SK-N-SH treated with all-trans-retinoic acid at 6 μM for 48 hours (cell line): ENCODE results near the gene GPR137C.

ENCODE experiments used
- ATAC-seq: fragments of 200-7000 bp; cut with Tn5 transposase; 3 replicates; pipeline ENCODE4 v1.9.1; 2020; ENCODE audit warnings: mild to moderate bottlenecking, moderate library complexity
- ARNTL ChIP-seq: fragments of 450-650 bp; formaldehyde crosslinking; IDR thresholded peaks from 2 replicates; pipeline ENCODE4 v1.5.0; 2020; ENCODE audit warnings: low read depth, mild to moderate bottlenecking, moderate library complexity, borderline replicate concordance
- BACH2 ChIP-seq: fragments of 250-450 bp; sonication (Bioruptor Pico); IDR thresholded peaks from 2 replicates; pipeline ENCODE4 v1.9.0; 2021; ENCODE audit warnings: mild to moderate bottlenecking, borderline replicate concordance
- ESRRG ChIP-seq: fragments of 250-450 bp; sonication (Bioruptor Pico); IDR thresholded peaks from 2 replicates; pipeline ENCODE4 v1.6.1; 2021; ENCODE audit warnings: mild to moderate bottlenecking
- GLIS3 ChIP-seq: fragments of 250-450 bp; sonication (Bioruptor Pico); IDR thresholded peaks from 2 replicates; pipeline ENCODE4 v1.5.0; 2020; ENCODE audit warnings: mild to moderate bottlenecking, moderate library complexity
- ISL1 ChIP-seq: fragments of 250-450 bp; sonication (Bioruptor Pico); IDR thresholded peaks from 2 replicates; pipeline ENCODE4 v2.1.2; 2022; ENCODE audit warnings: mild to moderate bottlenecking, moderate library complexity
- OSR1 ChIP-seq: fragments of 250-450 bp; sonication (Bioruptor Pico); IDR thresholded peaks from 2 replicates; pipeline ENCODE4 v1.8.0; 2022; ENCODE audit warnings: moderate library complexity, mild to moderate bottlenecking, inconsistent platforms
- PPARA ChIP-seq: fragments of 250-450 bp; sonication (Bioruptor Pico); IDR thresholded peaks from 2 replicates; pipeline ENCODE4 v1.5.0; 2020; ENCODE audit warnings: mild to moderate bottlenecking, borderline replicate concordance
- RARB ChIP-seq: fragments of 250-450 bp; sonication (Bioruptor Pico); IDR thresholded peaks from 2 replicates; pipeline ENCODE4 v1.8.0; 2021; ENCODE audit warnings: mild to moderate bottlenecking, moderate library complexity
- SNAI2 ChIP-seq: fragments of 250-450 bp; sonication (Bioruptor Pico); IDR thresholded peaks from 2 replicates; pipeline ENCODE4 v1.5.0; 2020; ENCODE audit warnings: mild to moderate bottlenecking, moderate library complexity
- TCF4 ChIP-seq: fragments of 250-450 bp; sonication (Bioruptor Pico); IDR thresholded peaks from 2 replicates; pipeline ENCODE4 v1.8.0; 2021; ENCODE audit warnings: mild to moderate bottlenecking, moderate library complexity, borderline replicate concordance
- ZC3H10 ChIP-seq: fragments of 250-450 bp; sonication (Bioruptor Pico); IDR thresholded peaks from 2 replicates; pipeline ENCODE4 v1.5.1; 2021; ENCODE audit warnings: mild to moderate bottlenecking, moderate library complexity
- ZFP3 ChIP-seq: fragments of 250-450 bp; sonication (Bioruptor Pico); IDR thresholded peaks from 2 replicates; pipeline ENCODE4 v1.5.0; 2020; ENCODE audit warnings: mild to moderate bottlenecking, moderate library complexity
- ZFP30 ChIP-seq: fragments of 450-650 bp; formaldehyde crosslinking; IDR thresholded peaks from 2 replicates; pipeline ENCODE4 v1.5.0; 2022; ENCODE audit warnings: mild to moderate bottlenecking, moderate library complexity
- ZNF565 ChIP-seq: fragments of 450-650 bp; formaldehyde crosslinking; conservative IDR thresholded peaks from 2 replicates; pipeline ENCODE4 v1.5.0; 2020; ENCODE audit warnings: low read depth, mild to moderate bottlenecking, moderate library complexity
- ZNF8 ChIP-seq: fragments of 450-650 bp; formaldehyde crosslinking; IDR thresholded peaks from 2 replicates; pipeline ENCODE4 v1.5.0; 2020; ENCODE audit warnings: mild to moderate bottlenecking, moderate library complexity
- TF ChIP-seq, protein P1 (sequence below): fragments of 250-450 bp; sonication (Bioruptor Pico); IDR thresholded peaks from 2 replicates; pipeline ENCODE4 v1.5.1; 2020; ENCODE audit warnings: low read depth, mild to moderate bottlenecking, moderate library complexity
- TF ChIP-seq, protein P2 (sequence below): fragments of 250-450 bp; sonication (Bioruptor Pico); IDR thresholded peaks from 2 replicates; pipeline ENCODE4 v1.5.1; 2021; ENCODE audit warnings: mild to moderate bottlenecking, moderate library complexity
- TF ChIP-seq, protein P3 (sequence below): fragments of 250-450 bp; sonication (Bioruptor Pico); IDR thresholded peaks from 2 replicates; pipeline ENCODE4 v1.8.0; 2020; ENCODE audit warnings: mild to moderate bottlenecking, moderate library complexity, borderline replicate concordance
- TF ChIP-seq, protein P4 (sequence below): fragments of 250-450 bp; sonication (Bioruptor Pico); IDR thresholded peaks from 2 replicates; pipeline ENCODE4 v1.5.0; 2020; ENCODE audit warnings: mild to moderate bottlenecking, moderate library complexity

Gene GPR137C

DNA sequence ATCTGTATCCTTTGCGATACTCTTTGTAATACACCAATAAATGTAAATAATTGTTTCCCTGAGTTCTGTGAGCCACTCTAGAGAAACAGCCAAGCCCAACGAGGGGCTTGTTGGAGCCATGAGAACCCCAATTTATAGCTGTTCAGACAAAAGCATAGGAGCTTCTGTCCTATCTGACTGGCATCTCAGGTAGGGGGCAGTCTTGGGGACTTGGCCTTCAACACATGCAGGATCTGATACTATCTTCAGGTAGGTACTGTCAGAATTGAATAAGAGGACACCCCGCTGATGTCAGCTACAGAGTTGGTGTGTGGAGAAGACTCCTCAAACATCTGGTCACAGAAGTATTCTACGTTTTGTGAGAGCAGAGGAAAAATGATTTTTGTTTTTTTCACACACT lies 25.6 kb upstream of the GPR137C start:
- TF ChIP-seq, protein P1, sequence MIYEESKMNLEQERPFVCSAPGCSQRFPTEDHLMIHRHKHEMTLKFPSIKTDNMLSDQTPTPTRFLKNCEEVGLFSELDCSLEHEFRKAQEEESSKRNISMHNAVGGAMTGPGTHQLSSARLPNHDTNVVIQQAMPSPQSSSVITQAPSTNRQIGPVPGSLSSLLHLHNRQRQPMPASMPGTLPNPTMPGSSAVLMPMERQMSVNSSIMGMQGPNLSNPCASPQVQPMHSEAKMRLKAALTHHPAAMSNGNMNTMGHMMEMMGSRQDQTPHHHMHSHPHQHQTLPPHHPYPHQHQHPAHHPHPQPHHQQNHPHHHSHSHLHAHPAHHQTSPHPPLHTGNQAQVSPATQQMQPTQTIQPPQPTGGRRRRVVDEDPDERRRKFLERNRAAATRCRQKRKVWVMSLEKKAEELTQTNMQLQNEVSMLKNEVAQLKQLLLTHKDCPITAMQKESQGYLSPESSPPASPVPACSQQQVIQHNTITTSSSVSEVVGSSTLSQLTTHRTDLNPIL (CRISPR knock-in tag), result no peak
- TF ChIP-seq SNAI2 (CRISPR knock-in tag), result no peak
- no peak for TF ChIP-seq BACH2
- no peak for TF ChIP-seq TCF4 (CRISPR knock-in tag)
- TF ChIP-seq ZC3H10 (CRISPR knock-in tag), result no peak
- no peak for TF ChIP-seq ZFP30 (CRISPR knock-in tag)
- no peak for TF ChIP-seq ISL1 (CRISPR knock-in tag)
- no peak for TF ChIP-seq ZNF8 (CRISPR knock-in tag)
- no peak for TF ChIP-seq GLIS3 (CRISPR knock-in tag)
- no peak for ATAC-seq

DNA sequence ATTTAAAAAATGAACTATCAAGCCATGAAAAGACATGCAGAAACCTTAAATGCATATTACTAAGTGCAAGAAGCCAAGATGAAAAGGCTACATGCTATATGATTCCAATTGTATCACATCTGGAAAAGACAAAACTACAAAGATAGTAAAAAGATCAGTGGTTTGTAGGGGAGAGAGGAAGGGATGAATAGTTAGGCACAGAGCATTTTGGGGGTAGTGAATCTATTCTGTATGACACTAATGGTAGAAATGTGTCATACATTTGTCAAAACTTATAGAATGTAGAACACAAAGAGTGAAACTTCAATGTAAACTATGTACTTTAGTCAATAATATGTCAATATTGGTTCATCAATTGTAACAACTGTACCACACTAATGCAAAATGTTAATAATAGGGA lies 21.2 kb upstream of the GPR137C start:
- no peak for ATAC-seq
- TF ChIP-seq BACH2 (no peak), GLIS3 (CRISPR knock-in tag) (no peak), ESRRG (CRISPR knock-in tag) (no peak), ZNF8 (CRISPR knock-in tag) (no peak), ZFP3 (no peak), SNAI2 (CRISPR knock-in tag) (no peak), RARB (no peak), ISL1 (CRISPR knock-in tag) (no peak), OSR1 (CRISPR knock-in tag) (no peak)
- TF ChIP-seq, protein P2, sequence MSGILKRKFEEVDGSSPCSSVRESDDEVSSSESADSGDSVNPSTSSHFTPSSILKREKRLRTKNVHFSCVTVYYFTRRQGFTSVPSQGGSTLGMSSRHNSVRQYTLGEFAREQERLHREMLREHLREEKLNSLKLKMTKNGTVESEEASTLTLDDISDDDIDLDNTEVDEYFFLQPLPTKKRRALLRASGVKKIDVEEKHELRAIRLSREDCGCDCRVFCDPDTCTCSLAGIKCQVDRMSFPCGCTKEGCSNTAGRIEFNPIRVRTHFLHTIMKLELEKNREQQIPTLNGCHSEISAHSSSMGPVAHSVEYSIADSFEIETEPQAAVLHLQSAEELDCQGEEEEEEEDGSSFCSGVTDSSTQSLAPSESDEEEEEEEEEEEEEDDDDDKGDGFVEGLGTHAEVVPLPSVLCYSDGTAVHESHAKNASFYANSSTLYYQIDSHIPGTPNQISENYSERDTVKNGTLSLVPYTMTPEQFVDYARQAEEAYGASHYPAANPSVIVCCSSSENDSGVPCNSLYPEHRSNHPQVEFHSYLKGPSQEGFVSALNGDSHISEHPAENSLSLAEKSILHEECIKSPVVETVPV, result no peak
- TF ChIP-seq, protein P3, sequence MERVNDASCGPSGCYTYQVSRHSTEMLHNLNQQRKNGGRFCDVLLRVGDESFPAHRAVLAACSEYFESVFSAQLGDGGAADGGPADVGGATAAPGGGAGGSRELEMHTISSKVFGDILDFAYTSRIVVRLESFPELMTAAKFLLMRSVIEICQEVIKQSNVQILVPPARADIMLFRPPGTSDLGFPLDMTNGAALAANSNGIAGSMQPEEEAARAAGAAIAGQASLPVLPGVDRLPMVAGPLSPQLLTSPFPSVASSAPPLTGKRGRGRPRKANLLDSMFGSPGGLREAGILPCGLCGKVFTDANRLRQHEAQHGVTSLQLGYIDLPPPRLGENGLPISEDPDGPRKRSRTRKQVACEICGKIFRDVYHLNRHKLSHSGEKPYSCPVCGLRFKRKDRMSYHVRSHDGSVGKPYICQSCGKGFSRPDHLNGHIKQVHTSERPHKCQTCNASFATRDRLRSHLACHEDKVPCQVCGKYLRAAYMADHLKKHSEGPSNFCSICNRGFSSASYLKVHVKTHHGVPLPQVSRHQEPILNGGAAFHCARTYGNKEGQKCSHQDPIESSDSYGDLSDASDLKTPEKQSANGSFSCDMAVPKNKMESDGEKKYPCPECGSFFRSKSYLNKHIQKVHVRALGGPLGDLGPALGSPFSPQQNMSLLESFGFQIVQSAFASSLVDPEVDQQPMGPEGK, result no peak
- TF ChIP-seq, protein P4, sequence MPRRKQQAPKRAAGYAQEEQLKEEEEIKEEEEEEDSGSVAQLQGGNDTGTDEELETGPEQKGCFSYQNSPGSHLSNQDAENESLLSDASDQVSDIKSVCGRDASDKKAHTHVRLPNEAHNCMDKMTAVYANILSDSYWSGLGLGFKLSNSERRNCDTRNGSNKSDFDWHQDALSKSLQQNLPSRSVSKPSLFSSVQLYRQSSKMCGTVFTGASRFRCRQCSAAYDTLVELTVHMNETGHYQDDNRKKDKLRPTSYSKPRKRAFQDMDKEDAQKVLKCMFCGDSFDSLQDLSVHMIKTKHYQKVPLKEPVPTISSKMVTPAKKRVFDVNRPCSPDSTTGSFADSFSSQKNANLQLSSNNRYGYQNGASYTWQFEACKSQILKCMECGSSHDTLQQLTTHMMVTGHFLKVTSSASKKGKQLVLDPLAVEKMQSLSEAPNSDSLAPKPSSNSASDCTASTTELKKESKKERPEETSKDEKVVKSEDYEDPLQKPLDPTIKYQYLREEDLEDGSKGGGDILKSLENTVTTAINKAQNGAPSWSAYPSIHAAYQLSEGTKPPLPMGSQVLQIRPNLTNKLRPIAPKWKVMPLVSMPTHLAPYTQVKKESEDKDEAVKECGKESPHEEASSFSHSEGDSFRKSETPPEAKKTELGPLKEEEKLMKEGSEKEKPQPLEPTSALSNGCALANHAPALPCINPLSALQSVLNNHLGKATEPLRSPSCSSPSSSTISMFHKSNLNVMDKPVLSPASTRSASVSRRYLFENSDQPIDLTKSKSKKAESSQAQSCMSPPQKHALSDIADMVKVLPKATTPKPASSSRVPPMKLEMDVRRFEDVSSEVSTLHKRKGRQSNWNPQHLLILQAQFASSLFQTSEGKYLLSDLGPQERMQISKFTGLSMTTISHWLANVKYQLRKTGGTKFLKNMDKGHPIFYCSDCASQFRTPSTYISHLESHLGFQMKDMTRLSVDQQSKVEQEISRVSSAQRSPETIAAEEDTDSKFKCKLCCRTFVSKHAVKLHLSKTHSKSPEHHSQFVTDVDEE (CRISPR knock-in tag), result no peak

DNA sequence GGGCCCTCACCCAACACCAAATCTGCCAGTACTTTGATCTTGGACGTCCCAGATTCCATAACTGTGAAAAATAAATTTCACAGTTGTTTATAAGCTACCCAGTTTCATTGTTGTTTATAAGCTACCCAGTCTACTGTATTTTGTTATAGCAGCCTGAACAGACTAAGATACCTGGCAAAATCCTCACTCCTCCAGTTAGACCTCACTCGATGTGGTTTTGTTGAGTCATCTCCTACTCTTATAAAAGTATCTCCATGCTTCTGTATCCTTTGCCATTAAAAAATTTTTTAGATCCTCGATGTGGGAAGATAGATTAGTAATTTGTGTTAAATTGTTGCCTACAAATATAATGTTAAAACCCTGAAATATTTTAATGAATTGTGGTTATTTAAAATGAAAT lies 16.4 kb upstream of the GPR137C start:
- TF ChIP-seq, protein P4 (CRISPR knock-in tag), result no peak
- no peak for TF ChIP-seq ZNF8 (CRISPR knock-in tag)
- no peak for TF ChIP-seq ZFP30 (CRISPR knock-in tag)
- TF ChIP-seq ESRRG (CRISPR knock-in tag), result no peak
- no peak for TF ChIP-seq SNAI2 (CRISPR knock-in tag)
- no peak for TF ChIP-seq BACH2
- no peak for TF ChIP-seq TCF4 (CRISPR knock-in tag)
- no peak for TF ChIP-seq ZC3H10 (CRISPR knock-in tag)
- no peak for TF ChIP-seq ZNF565 (CRISPR knock-in tag)
- no peak for TF ChIP-seq GLIS3 (CRISPR knock-in tag)
- no peak for TF ChIP-seq PPARA (CRISPR knock-in tag)
- no peak for TF ChIP-seq ARNTL (CRISPR knock-in tag)
- TF ChIP-seq, protein P1 (CRISPR knock-in tag), result no peak
- TF ChIP-seq ISL1 (CRISPR knock-in tag), result no peak
- no peak for ATAC-seq
